Peyer's patch (tissue), 4 donors: ENCODE data around the gene ACIN1. TPM values are rescaled to one million over a fixed set of nuclear protein-coding genes. Genes with fewer than 3 reads are reported as not detected.

Source experiments
- total RNA-seq, 4 donors: library from RNA; depleted of rRNA; stranded (reverse); fragments of >200 nt; gene quantifications; one replicate each; pipeline ENCODE4 v1.1.0, GENCODE V29; 2016

The ACIN1 gene
- total RNA-seq, 4 donors from 2014 or later, result 130 to 281 (median 238) TPM

Other genes starting within 250 kb of the ACIN1 start
- 100 to 1,000 TPM in 3 of 4 donors, 10 to 100 TPM in 1; 69.3 to 250 (median 221) TPM for gene LRP10, start 223.4 kb downstream of the ACIN1 start, total RNA-seq
- gene REM2, start 211.9 kb downstream of the ACIN1 start, total RNA-seq, result 1 to 10 TPM in 3 of 4 donors, under 1 TPM in 1; 0.57 to 2.1 (median 1.4) TPM
- 100 to 1,000 TPM in 2 of 4 donors, 10 to 100 TPM in 2; 84.4 to 155 (median 116) TPM for gene RBM23, start 176.0 kb downstream of the ACIN1 start, total RNA-seq
- gene PRMT5, start 165.8 kb downstream of the ACIN1 start, total RNA-seq, result 10 to 100 TPM; 20.5 to 41.3 (median 26.6) TPM
- 100 to 1,000 TPM in 1 of 4 donors, 10 to 100 TPM in 3; 73.4 to 105 (median 83.5) TPM for gene HAUS4, start 138.0 kb downstream of the ACIN1 start, total RNA-seq
- gene AJUBA, start 112.6 kb downstream of the ACIN1 start, total RNA-seq, result 1 to 10 TPM in 3 of 4 donors, under 1 TPM in 1; 0.70 to 3.3 (median 2.4) TPM
- 10 to 100 TPM; 11.0 to 34.4 (median 19.8) TPM for gene C14orf93, start 85.0 kb downstream of the ACIN1 start, total RNA-seq
- 100 to 1,000 TPM in 1 of 4 donors, 10 to 100 TPM in 3; 49.6 to 116 (median 68.8) TPM for gene PSMB5, start 60.2 kb downstream of the ACIN1 start, total RNA-seq
- not detected for gene PSMB11, start 52.9 kb downstream of the ACIN1 start, total RNA-seq
- gene CDH24, start 37.6 kb downstream of the ACIN1 start, total RNA-seq, result 10 to 100 TPM in 1 of 4 donors, 1 to 10 TPM in 3; 1.1 to 12.4 (median 5.5) TPM
- 10 to 100 TPM in 3 of 4 donors, 1 to 10 TPM in 1; 5.0 to 30.3 (median 18.8) TPM for gene C14orf119, start 369 bp upstream of the ACIN1 start, total RNA-seq
- not detected for gene CIROP, start 9.9 kb upstream of the ACIN1 start, total RNA-seq
- gene CEBPE, start 24.1 kb upstream of the ACIN1 start, total RNA-seq, result not detected
- 10 to 100 TPM; 21.8 to 56.9 (median 35.0) TPM for gene SLC7A8, start 88.5 kb upstream of the ACIN1 start, total RNA-seq
- gene RNF212B, start 142.8 kb upstream of the ACIN1 start, total RNA-seq, result not detected
- 10 to 100 TPM; 10.5 to 23.9 (median 15.0) TPM for gene HOMEZ, start 191.0 kb upstream of the ACIN1 start, total RNA-seq
- gene PPP1R3E, start 207.7 kb upstream of the ACIN1 start, total RNA-seq, result 10 to 100 TPM; 16.5 to 39.2 (median 21.4) TPM
- gene BCL2L2, start 211.7 kb upstream of the ACIN1 start, total RNA-seq, result 10 to 100 TPM; 29.9 to 43.1 (median 32.0) TPM
- 100 to 1,000 TPM in 3 of 4 donors, 10 to 100 TPM in 1; 79.3 to 149 (median 116) TPM for gene PABPN1, start 226.3 kb upstream of the ACIN1 start, total RNA-seq